Smooth muscle cell (in vitro differentiated cells): Measurements from ENCODE around the gene OLIG1. TPM values are rescaled to one million over a fixed set of nuclear protein-coding genes. Genes with fewer than 3 reads are reported as not detected.

Source experiments
- DNase-seq: peaks from one replicate; lab custom pipeline; 2025; ENCODE audit not compliant: unreplicated experiment; lab: John Stamatoyannopoulos, UW
- H2AFZ ChIP-seq: fragments of 200-600 bp; sonication (generic); 2 replicates; pipeline ENCODE4 v1.6.0; 2016; ENCODE audit warnings: antibody characterized with exemption, low read depth, mild to moderate bottlenecking
- H3F3A ChIP-seq: fragments of 200-600 bp; sonication (generic); 2 replicates; pipeline ENCODE4 v1.6.0; 2017; ENCODE audit warnings: antibody characterized with exemption, low read depth
- H3K27ac ChIP-seq: fragments of 200-600 bp; sonication (generic); 2 replicates; pipeline ENCODE4 v1.5.1; 2016; ENCODE audit warnings: low read depth, mild to moderate bottlenecking
- H3K27me3 ChIP-seq: fragments of 200-600 bp; sonication (generic); 2 replicates; pipeline ENCODE4 v1.6.1; 2016; ENCODE audit warnings: low read depth, mild to moderate bottlenecking
- H3K36me3 ChIP-seq: fragments of 200-600 bp; sonication (generic); 2 replicates; pipeline ENCODE4 v1.5.1; 2016; ENCODE audit warnings: low read depth
- H3K4me1 ChIP-seq: fragments of 200-600 bp; sonication (generic); 2 replicates; pipeline ENCODE4 v1.5.1; 2016; ENCODE audit warnings: low read depth
- H3K4me2 ChIP-seq: fragments of 200-600 bp; sonication (generic); 2 replicates; pipeline ENCODE4 v1.6.0; 2016; ENCODE audit warnings: mild to moderate bottlenecking
- H3K4me3 ChIP-seq: fragments of 200-600 bp; sonication (generic); 2 replicates; pipeline ENCODE4 v1.5.1; 2016; ENCODE audit warnings: mild to moderate bottlenecking
- H3K79me2 ChIP-seq: fragments of 200-600 bp; sonication (generic); 2 replicates; pipeline ENCODE4 v1.6.0; 2016; ENCODE audit warnings: low read depth, mild to moderate bottlenecking
- H3K9ac ChIP-seq: fragments of 200-600 bp; sonication (generic); 2 replicates; pipeline ENCODE4 v1.6.0; 2016; ENCODE audit warnings: low read depth
- H3K9me3 ChIP-seq: fragments of 200-600 bp; sonication (generic); replicated peaks from 2 replicates; pipeline ENCODE4 v1.5.1; 2016; ENCODE audit warnings: low read depth
- H4K20me1 ChIP-seq: fragments of 200-600 bp; sonication (generic); 2 replicates; pipeline ENCODE4 v1.6.0; 2016; ENCODE audit warnings: low read depth
- WGBS: methylation state at CpG from one replicate; pipeline ENCODE4 v1.1.7; 2016; ENCODE audit warnings: low lambda C conversion rate; 5-methylcytosine and 5-hydroxymethylcytosine counted together
- polyA plus RNA-seq: library from polyadenylated mRNA; unstranded; fragments of >200 nt; fragmentation: Nextera tagmentation; extraction: Ambion mirVana; gene quantifications from 2 replicates; pipeline ENCODE4 v1.2.1, GENCODE V29; 2016
- total RNA-seq: library from RNA; depleted of rRNA; stranded (reverse); fragments of >200 nt; gene quantifications from 2 replicates; pipeline ENCODE4 v1.2.3, GENCODE V29; 2014
- TF ChIP-seq, protein P1 (sequence below): fragments of 200-600 bp; sonication (generic); IDR thresholded peaks from 2 replicates; pipeline ENCODE4 v1.5.1; 2017; ENCODE audit warnings: borderline replicate concordance, mild to moderate bottlenecking, antibody characterized with exemption; ENCODE audit not compliant: insufficient read depth, poor library complexity, severe bottlenecking

OLIG1 gene
- total and polyA plus RNA-seq, 2 experiments from 2014 or later, result not detected

DNA sequence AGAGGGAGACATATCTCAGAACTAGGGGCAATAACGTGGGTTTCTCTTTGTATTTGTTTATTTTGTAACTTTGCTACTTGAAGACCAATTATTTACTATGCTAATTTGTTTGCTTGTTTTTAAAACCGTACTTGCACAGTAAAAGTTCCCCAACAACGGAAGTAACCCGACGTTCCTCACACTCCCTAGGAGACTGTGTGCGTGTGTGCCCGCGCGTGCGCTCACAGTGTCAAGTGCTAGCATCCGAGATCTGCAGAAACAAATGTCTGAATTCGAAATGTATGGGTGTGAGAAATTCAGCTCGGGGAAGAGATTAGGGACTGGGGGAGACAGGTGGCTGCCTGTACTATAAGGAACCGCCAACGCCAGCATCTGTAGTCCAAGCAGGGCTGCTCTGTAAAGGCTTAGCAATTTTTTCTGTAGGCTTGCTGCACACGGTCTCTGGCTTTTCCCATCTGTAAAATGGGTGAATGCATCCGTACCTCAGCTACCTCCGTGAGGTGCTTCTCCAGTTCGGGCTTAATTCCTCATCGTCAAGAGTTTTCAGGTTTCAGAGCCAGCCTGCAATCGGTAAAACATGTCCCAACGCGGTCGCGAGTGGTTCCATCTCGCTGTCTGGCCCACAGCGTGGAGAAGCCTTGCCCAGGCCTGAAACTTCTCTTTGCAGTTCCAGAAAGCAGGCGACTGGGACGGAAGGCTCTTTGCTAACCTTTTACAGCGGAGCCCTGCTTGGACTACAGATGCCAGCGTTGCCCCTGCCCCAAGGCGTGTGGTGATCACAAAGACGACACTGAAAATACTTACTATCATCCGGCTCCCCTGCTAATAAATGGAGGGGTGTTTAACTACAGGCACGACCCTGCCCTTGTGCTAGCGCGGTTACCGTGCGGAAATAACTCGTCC is 45.5 kb upstream of the OLIG1 start:
- DNase-seq, result no peak
- WGBS, result 14% methylated on average over 40 of the region's 40 CpGs
- H4K20me1 ChIP-seq, result no peaks in the 10 kb centered on the region
- TF ChIP-seq, protein P1, sequence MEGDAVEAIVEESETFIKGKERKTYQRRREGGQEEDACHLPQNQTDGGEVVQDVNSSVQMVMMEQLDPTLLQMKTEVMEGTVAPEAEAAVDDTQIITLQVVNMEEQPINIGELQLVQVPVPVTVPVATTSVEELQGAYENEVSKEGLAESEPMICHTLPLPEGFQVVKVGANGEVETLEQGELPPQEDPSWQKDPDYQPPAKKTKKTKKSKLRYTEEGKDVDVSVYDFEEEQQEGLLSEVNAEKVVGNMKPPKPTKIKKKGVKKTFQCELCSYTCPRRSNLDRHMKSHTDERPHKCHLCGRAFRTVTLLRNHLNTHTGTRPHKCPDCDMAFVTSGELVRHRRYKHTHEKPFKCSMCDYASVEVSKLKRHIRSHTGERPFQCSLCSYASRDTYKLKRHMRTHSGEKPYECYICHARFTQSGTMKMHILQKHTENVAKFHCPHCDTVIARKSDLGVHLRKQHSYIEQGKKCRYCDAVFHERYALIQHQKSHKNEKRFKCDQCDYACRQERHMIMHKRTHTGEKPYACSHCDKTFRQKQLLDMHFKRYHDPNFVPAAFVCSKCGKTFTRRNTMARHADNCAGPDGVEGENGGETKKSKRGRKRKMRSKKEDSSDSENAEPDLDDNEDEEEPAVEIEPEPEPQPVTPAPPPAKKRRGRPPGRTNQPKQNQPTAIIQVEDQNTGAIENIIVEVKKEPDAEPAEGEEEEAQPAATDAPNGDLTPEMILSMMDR, result no peak
- no peaks in the 10 kb centered on the region for H3K9me3 ChIP-seq
- H3K4me1 ChIP-seq, result peaks cover 26% of the 10 kb centered on the region
- no peaks in the 10 kb centered on the region for H3F3A ChIP-seq
- H3K9ac ChIP-seq, result no peak overlapping the region
- H3K36me3 ChIP-seq, result no peaks in the 10 kb centered on the region
- H3K79me2 ChIP-seq, result no peaks in the 10 kb centered on the region
- no peak overlapping the region for H3K27ac ChIP-seq
- H2AFZ ChIP-seq, result no peak overlapping the region
- H3K4me2 ChIP-seq, result no peak overlapping the region
- peaks cover 100% of the 10 kb centered on the region for H3K27me3 ChIP-seq
- H3K4me3 ChIP-seq, result no peak overlapping the region

DNA sequence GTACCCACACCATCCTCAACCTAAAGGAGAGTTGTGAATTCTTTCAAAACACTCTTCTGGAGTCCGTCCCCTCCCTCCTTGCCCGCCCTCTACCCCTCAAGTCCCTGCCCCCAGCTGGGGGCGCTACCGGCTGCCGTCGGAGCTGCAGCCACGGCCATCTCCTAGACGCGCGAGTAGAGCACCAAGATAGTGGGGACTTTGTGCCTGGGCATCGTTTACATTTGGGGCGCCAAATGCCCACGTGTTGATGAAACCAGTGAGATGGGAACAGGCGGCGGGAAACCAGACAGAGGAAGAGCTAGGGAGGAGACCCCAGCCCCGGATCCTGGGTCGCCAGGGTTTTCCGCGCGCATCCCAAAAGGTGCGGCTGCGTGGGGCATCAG is 44.8 kb upstream of the OLIG1 start:
- 3% methylated on average over 21 of the region's 22 CpGs for WGBS
- H4K20me1 ChIP-seq, result no peaks in the 10 kb centered on the region
- peaks cover 100% of the 10 kb centered on the region for H3K27me3 ChIP-seq
- TF ChIP-seq, protein P1, result no peak
- no peak overlapping the region for H3K4me3 ChIP-seq
- no peak for DNase-seq
- no peak overlapping the region for H3K27ac ChIP-seq
- H3K4me1 ChIP-seq, result peaks cover 19% of the 10 kb centered on the region
- H2AFZ ChIP-seq, result no peak overlapping the region
- no peak overlapping the region for H3K9ac ChIP-seq
- H3K36me3 ChIP-seq, result no peaks in the 10 kb centered on the region
- H3F3A ChIP-seq, result no peaks in the 10 kb centered on the region
- H3K4me2 ChIP-seq, result peak overlapping the region; percentile 78
- no peaks in the 10 kb centered on the region for H3K9me3 ChIP-seq
- H3K79me2 ChIP-seq, result no peaks in the 10 kb centered on the region

DNA sequence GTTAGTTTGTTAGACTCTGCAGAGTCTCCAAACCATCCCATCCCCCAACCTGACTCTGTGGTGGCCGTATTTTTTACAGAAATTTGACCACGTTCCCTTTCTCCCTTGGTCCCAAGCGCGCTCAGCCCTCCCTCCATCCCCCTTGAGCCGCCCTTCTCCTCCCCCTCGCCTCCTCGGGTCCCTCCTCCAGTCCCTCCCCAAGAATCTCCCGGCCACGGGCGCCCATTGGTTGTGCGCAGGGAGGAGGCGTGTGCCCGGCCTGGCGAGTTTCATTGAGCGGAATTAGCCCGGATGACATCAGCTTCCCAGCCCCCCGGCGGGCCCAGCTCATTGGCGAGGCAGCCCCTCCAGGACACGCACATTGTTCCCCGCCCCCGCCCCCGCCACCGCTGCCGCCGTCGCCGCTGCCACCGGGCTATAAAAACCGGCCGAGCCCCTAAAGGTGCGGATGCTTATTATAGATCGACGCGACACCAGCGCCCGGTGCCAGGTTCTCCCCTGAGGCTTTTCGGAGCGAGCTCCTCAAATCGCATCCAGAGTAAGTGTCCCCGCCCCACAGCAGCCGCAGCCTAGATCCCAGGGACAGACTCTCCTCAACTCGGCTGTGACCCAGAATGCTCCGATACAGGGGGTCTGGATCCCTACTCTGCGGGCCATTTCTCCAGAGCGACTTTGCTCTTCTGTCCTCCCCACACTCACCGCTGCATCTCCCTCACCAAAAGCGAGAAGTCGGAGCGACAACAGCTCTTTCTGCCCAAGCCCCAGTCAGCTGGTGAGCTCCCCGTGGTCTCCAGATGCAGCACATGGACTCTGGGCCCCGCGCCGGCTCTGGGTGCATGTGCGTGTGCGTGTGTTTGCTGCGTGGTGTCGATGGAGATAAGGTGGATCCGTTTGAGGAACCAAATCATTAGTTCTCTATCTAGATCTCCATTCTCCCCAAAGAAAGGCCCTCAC is 44.2 kb upstream of the OLIG1 start, which contains the start of gene OLIG2:
TSS of gene OLIG2 (plus strand) at position 447 of the 954 bp plus-strand sequence. CDS start 928 bp downstream, outside the sequence.
- WGBS, result 2% methylated on average over 41 of the region's 59 CpGs
- Histone ChIP-seq H3F3A (no peaks in the 10 kb centered on the region), H3K4me2 (peak within 1 kb of the TSS; percentile 78), H3K4me3 (peak within 1 kb of the TSS; percentile 24), H3K9me3 (no peaks in the 10 kb centered on the region), H3K4me1 (peaks cover 15% of the 10 kb centered on the region), H3K9ac (no peak within 1 kb of the TSS), H3K27ac (no peak within 1 kb of the TSS), H3K27me3 (peaks cover 100% of the 10 kb centered on the region), H3K36me3 (no peaks in the 10 kb centered on the region), H4K20me1 (no peaks in the 10 kb centered on the region), H2AFZ (no peak within 1 kb of the TSS), H3K79me2 (no peaks in the 10 kb centered on the region)
- DNase-seq, result no peak
- TF ChIP-seq, protein P1, result no peak
